HCT116 (cell line): Measurements from ENCODE around the gene S100P. TPM values are rescaled to one million over a fixed set of nuclear protein-coding genes. Genes with fewer than 3 reads are reported as not detected.

Experiments used
- ATAC-seq: fragments of 200-7000 bp; cut with Tn5 transposase; 2 replicates; pipeline ENCODE4 v1.9.1; 2020; ENCODE audit warnings: mild to moderate bottlenecking, moderate library complexity
- BruUV-seq: library from RNA; stranded (reverse); fragments of 400-500 nt; replicated peaks from 2 replicates; lab custom pipeline; 2021; lab: Mats Ljungman, UMichigan
- CTCF ChIA-PET: fragments of 300-600 bp; sonication (Branson Sonifier 250); formaldehyde crosslinking; loops from one replicate; lab custom pipeline; 2021; ENCODE audit warnings: antibody characterized with exemption; lab: Charles Lee
- POLR2A ChIA-PET: fragments of 300-600, 350-600 bp; sonication (Branson Sonifier 250); formaldehyde crosslinking; loops from one replicate; lab custom pipeline; 2021; ENCODE audit warnings: antibody characterized with exemption; lab: Charles Lee
- RAD21 ChIA-PET, 2 experiments: fragments of 300-600 bp; sonication (Branson Sonifier 250); formaldehyde crosslinking; loops; one replicate each; lab custom pipeline; 2023; ENCODE audit warnings: low total read pairs in 2 of 2; ENCODE audit not compliant: uncharacterized antibody in 2 of 2, unreplicated experiment in 2 of 2, low non-redundant PET in 1 of 2; lab: Charles Lee
- DNase-seq: peaks from one replicate; pipeline ENCODE4 v3.0.0-alpha.2; 2010; ENCODE audit warnings: low read depth, low spot score
- H2AFZ ChIP-seq: fragments of 200-600 bp; shearing (Covaris generic), sonication (generic); 2 replicates; pipeline ENCODE4 v1.6.1; 2017; ENCODE audit warnings: low read depth, mixed run types, mixed read lengths, antibody characterized with exemption, low read length; ENCODE audit not compliant: poor library complexity, severe bottlenecking
- H3K27ac ChIP-seq: 2 replicates; pipeline ENCODE4 v1.5.1; 2012; ENCODE audit warnings: low read depth, low read length
- H3K27me3 ChIP-seq: fragments of 200-600 bp; sonication (generic); 2 replicates; pipeline ENCODE4 v1.6.1; 2016; ENCODE audit warnings: mixed run types, low read length, mixed read lengths; ENCODE audit not compliant: insufficient read depth
- H3K36me3 ChIP-seq, 2 experiments: fragments of 200-500 bp in 1 of 2; fragments of 200-600 bp in 1 of 2; sonication (Bioruptor generic) in 1 of 2; sonication (generic) in 1 of 2; 2 replicates each; pipeline versions ENCODE4 v1.5.1 to v1.6.1; 2014 to 2016; ENCODE audit warnings: low read length in 2 of 2, inconsistent platforms in 1 of 2, mixed read lengths in 1 of 2, mixed run types in 1 of 2; ENCODE audit not compliant: insufficient read depth in 2 of 2, control insufficient read depth in 1 of 2
- H3K4me1 ChIP-seq, 2 experiments: fragments of 200-600 bp in 1 of 2; sonication (generic) in 1 of 2; 2 replicates each; pipeline versions ENCODE4 v1.5.1 to v1.6.1; 2012 to 2017; ENCODE audit warnings: low read length in 2 of 2, inconsistent platforms in 1 of 2, mild to moderate bottlenecking in 1 of 2, mixed read lengths in 1 of 2, mixed run types in 1 of 2, moderate library complexity in 1 of 2; ENCODE audit not compliant: insufficient read depth in 2 of 2, control insufficient read depth in 1 of 2
- H3K4me2 ChIP-seq: fragments of 200-600 bp; sonication (generic); 2 replicates; pipeline ENCODE4 v1.6.1; 2017; ENCODE audit warnings: mixed run types, low read length, mixed read lengths
- H3K4me3 ChIP-seq, 2 experiments: fragments of 200-600 bp in 1 of 2; sonication (generic) in 1 of 2; replicated peaks in 1 of 2; 2 replicates each; pipeline ENCODE4 v1.5.1; 2011 to 2016; ENCODE audit warnings: low read length in 2 of 2, control low read depth in 1 of 2, low read depth in 1 of 2, mild to moderate bottlenecking in 1 of 2, mixed read lengths in 1 of 2, mixed run types in 1 of 2
- H3K79me2 ChIP-seq: fragments of 200-600 bp; sonication (generic); 2 replicates; pipeline ENCODE4 v1.6.1; 2017; ENCODE audit warnings: mild to moderate bottlenecking, mixed run types, low read length, moderate library complexity, mixed read lengths; ENCODE audit not compliant: insufficient read depth
- H3K9ac ChIP-seq: fragments of 200-600 bp; sonication (generic); 2 replicates; pipeline ENCODE4 v1.6.1; 2016; ENCODE audit warnings: low read length, mixed read lengths
- H3K9me2 ChIP-seq: fragments of 200-600 bp; sonication (generic), shearing (Covaris generic); 2 replicates; pipeline ENCODE4 v1.6.1; 2017; ENCODE audit warnings: mixed run types, mild to moderate bottlenecking, moderate library complexity; ENCODE audit not compliant: insufficient read depth
- H3K9me3 ChIP-seq, 2 experiments: fragments of 200-500 bp in 1 of 2; fragments of 200-600 bp in 1 of 2; sonication (Bioruptor generic) in 1 of 2; sonication (generic) in 1 of 2; 2 replicates each; pipeline ENCODE4 v1.6.1; 2014 to 2017; ENCODE audit warnings: low read length in 2 of 2, mixed read lengths in 2 of 2, inconsistent platforms in 1 of 2, low read depth in 1 of 2, mild to moderate bottlenecking in 1 of 2, mixed run types in 1 of 2, moderate library complexity in 1 of 2; ENCODE audit not compliant: control insufficient read depth in 1 of 2, insufficient read depth in 1 of 2
- H4K20me1 ChIP-seq: fragments of 200-600 bp; sonication (generic), shearing (Covaris generic); 2 replicates; pipeline ENCODE4 v1.6.1; 2017; ENCODE audit warnings: mixed run types, mild to moderate bottlenecking, moderate library complexity; ENCODE audit not compliant: insufficient read depth
- CBX3 ChIP-seq: IDR thresholded peaks from 2 replicates; pipeline ENCODE4 v1.6.1; 2012; ENCODE audit warnings: low read depth
- CEBPB ChIP-seq: IDR thresholded peaks from 2 replicates; pipeline ENCODE4 v1.6.1; 2012; ENCODE audit warnings: low read depth
- EGR1 ChIP-seq: IDR thresholded peaks from 2 replicates; pipeline ENCODE4 v1.6.1; 2012; ENCODE audit warnings: low read depth
- EZH2 ChIP-seq: fragments of 200-600 bp; sonication (generic); IDR thresholded peaks from 2 replicates; pipeline ENCODE4 v1.6.1; 2017; ENCODE audit warnings: antibody characterized with exemption, mixed run types
- FOSL1 ChIP-seq: IDR thresholded peaks from 2 replicates; pipeline ENCODE4 v1.6.1; 2012; ENCODE audit warnings: low read depth
- POLR2AphosphoS5 ChIP-seq: IDR thresholded peaks from 2 replicates; pipeline ENCODE4 v1.6.1; 2011; ENCODE audit warnings: mild to moderate bottlenecking, low read depth, low read length, moderate library complexity
- SIN3A ChIP-seq: IDR thresholded peaks from 2 replicates; pipeline ENCODE4 v1.6.1; 2012; ENCODE audit warnings: low read depth
- SP1 ChIP-seq: IDR thresholded peaks from 2 replicates; pipeline ENCODE4 v1.6.1; 2012; ENCODE audit warnings: low read depth
- SRF ChIP-seq: IDR thresholded peaks from 2 replicates; pipeline ENCODE4 v1.6.1; 2012; ENCODE audit warnings: low read depth
- YY1 ChIP-seq: IDR thresholded peaks from 2 replicates; pipeline ENCODE4 v1.6.1; 2011; ENCODE audit warnings: low read length, low read depth, moderate library complexity, mild to moderate bottlenecking; ENCODE audit not compliant: insufficient replicate concordance; ENCODE audit errors: extremely low read depth
- ZFX ChIP-seq: fragments of 450-650 bp; IDR thresholded peaks from 2 replicates; pipeline ENCODE4 v1.6.1; 2017
- ZNF274 ChIP-seq: fragments of 200-500 bp; sonication (Bioruptor generic); IDR thresholded peaks from 2 replicates; pipeline ENCODE4 v1.6.1; 2014; ENCODE audit warnings: mild to moderate bottlenecking, low read depth, low read length, inconsistent platforms
- intact Hi-C: fragments of 100-400 bp; cut with micrococcal nuclease; formaldehyde crosslinking; loops from 2 replicates; pipeline ENCODE4 v1.10.0; 2022
- total RNA-seq: library from RNA; stranded (reverse); gene quantifications from one replicate; pipeline ENCODE4 v1.2.1, GENCODE V29; 2021; ENCODE audit not compliant: unreplicated experiment
- TF ChIP-seq, protein P1 (sequence below): IDR thresholded peaks from 2 replicates; pipeline ENCODE4 v1.6.1; 2012
- TF ChIP-seq, protein P2 (sequence below): IDR thresholded peaks from 2 replicates; pipeline ENCODE4 v1.6.1; 2012
- TF ChIP-seq, protein P3 (sequence below), 3 experiments: fragments of 200-600 bp in 1 of 3; sonication (generic) in 1 of 3; IDR thresholded peaks in 2 of 3; conservative IDR thresholded peaks in 1 of 3; 2 replicates each; pipeline ENCODE4 v1.5.1; 2012 to 2017; ENCODE audit warnings: low read depth in 2 of 3, low read length in 2 of 3, antibody characterized with exemption in 1 of 3, borderline replicate concordance in 1 of 3, control low read depth in 1 of 3, mild to moderate bottlenecking in 1 of 3, mixed read lengths in 1 of 3, mixed run types in 1 of 3, moderate library complexity in 1 of 3; ENCODE audit not compliant: insufficient read depth in 1 of 3

The S100P gene
- total RNA-seq, 1 experiment from 2014 or later: 4.1 TPM

DNA sequence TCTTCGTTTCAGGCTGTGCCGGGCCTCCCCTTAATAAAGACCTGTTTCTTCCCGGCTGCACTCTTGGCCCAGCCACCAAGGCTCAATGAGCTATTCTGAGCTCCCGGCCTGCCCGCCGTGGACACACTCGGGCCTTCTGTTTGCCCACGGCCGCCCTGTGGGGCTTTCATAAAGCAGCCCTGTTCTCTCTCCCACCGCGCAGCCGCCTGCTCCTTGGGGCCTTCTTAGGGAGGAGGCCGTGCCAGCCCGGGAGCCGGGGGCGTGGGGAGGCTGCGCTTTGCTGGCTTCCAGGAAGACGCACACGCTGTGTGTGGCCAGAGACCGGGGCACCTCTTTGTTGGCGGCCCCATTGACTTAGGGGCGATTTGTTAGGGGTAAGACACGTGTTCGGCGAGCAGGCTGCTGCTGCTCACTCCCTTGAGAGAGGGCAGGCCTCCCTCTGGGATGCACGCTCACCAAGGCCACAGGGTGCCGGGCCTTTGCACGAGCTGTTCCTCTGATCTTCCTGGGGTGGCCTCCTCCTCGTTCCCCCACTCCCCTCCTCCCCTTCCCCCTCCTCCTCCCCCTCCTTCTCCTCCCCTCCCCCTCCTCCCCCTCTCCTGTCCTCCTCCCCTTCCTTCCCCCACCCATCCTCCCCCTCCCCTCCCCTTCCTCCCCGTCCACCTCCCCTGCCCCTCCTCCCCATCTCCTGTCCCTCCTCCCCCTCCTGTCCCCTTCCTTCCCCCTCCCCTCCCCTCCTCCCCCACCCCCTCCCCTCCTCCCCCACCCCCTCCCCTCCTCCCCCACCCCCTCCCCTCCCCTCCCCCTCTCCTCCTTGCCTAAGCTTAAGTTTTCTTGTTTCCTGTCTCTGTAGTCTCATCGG lies 33.6 kb downstream of the S100P start:
- H2AFZ ChIP-seq: no peak overlapping the region
- no peak overlapping the region for H3K4me3 ChIP-seq
- ChIA-PET POLR2A (no interaction called here), RAD21 (no interaction called here), CTCF (no interaction called here)
- H3K4me1 ChIP-seq: peaks cover 4 to 16% of the 10 kb centered on the region in 2 experiments; a peak in 3 of 4 replicates
- H3K27me3 ChIP-seq: no peaks in the 10 kb centered on the region
- no peak for ATAC-seq
- DNase-seq: no peak
- H3K9me2 ChIP-seq: no peaks in the 10 kb centered on the region
- no TSS peak for BruUV-seq
- intact Hi-C loops: loop anchor here (10.0 kb wide), 1 partner anchor 247 kb away; no protein-coding TSS in a partner anchor
- no peaks in the 10 kb centered on the region for H3K79me2 ChIP-seq
- no peak overlapping the region for H3K4me2 ChIP-seq
- H3K9ac ChIP-seq: no peak overlapping the region
- H3K36me3 ChIP-seq: no peaks in the 10 kb centered on the region
- TF ChIP-seq POLR2AphosphoS5 (no peak), SIN3A (no peak), SRF (no peak), ZFX (no peak), ZNF274 (no peak), CBX3 (no peak), SP1 (no peak)
- TF ChIP-seq, protein P1, sequence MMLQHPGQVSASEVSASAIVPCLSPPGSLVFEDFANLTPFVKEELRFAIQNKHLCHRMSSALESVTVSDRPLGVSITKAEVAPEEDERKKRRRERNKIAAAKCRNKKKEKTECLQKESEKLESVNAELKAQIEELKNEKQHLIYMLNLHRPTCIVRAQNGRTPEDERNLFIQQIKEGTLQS: no peak
- TF ChIP-seq, protein P2, sequence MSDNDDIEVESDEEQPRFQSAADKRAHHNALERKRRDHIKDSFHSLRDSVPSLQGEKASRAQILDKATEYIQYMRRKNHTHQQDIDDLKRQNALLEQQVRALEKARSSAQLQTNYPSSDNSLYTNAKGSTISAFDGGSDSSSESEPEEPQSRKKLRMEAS: no peak
- H3K9me3 ChIP-seq: no peaks in the 10 kb centered on the region
- H4K20me1 ChIP-seq: no peaks in the 10 kb centered on the region
- no peak overlapping the region for H3K27ac ChIP-seq

DNA sequence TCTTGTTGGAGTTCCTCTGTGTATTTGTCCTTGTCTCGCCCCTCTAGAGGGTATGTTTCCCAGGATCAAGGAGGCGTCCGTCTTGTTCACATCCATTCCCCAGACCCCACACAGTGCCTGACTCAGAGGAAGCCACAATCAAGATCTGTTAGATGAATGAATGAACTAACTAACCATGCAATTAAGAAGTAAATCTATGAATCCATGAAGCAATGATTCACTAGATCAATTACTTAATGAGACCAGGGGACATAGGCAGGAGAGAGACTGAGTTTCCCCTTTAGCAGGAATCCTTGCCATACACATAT lies 34.2 kb downstream of the S100P start:
- no peak for ATAC-seq
- peaks cover 10 to 22% of the 10 kb centered on the region in 2 experiments for H3K4me1 ChIP-seq
- CTCF ChIA-PET: no interaction called here
- no peaks in the 10 kb centered on the region for H3K27me3 ChIP-seq
- no peaks in the 10 kb centered on the region for H3K79me2 ChIP-seq
- no peak overlapping the region for H2AFZ ChIP-seq
- RAD21 ChIA-PET: no interaction called here
- no peak overlapping the region for H3K9ac ChIP-seq
- no peaks in the 10 kb centered on the region for H3K9me2 ChIP-seq
- no TSS peak for BruUV-seq
- TF ChIP-seq EZH2 (no peak), YY1 (no peak), CEBPB (no peak), SRF (no peak), POLR2AphosphoS5 (no peak), FOSL1 (no peak), SP1 (no peak), SIN3A (no peak), EGR1 (no peak), ZNF274 (no peak)
- TF ChIP-seq, protein P1: no peak
- TF ChIP-seq, protein P3, sequence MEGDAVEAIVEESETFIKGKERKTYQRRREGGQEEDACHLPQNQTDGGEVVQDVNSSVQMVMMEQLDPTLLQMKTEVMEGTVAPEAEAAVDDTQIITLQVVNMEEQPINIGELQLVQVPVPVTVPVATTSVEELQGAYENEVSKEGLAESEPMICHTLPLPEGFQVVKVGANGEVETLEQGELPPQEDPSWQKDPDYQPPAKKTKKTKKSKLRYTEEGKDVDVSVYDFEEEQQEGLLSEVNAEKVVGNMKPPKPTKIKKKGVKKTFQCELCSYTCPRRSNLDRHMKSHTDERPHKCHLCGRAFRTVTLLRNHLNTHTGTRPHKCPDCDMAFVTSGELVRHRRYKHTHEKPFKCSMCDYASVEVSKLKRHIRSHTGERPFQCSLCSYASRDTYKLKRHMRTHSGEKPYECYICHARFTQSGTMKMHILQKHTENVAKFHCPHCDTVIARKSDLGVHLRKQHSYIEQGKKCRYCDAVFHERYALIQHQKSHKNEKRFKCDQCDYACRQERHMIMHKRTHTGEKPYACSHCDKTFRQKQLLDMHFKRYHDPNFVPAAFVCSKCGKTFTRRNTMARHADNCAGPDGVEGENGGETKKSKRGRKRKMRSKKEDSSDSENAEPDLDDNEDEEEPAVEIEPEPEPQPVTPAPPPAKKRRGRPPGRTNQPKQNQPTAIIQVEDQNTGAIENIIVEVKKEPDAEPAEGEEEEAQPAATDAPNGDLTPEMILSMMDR (IDR thresholded peaks at IDR 0.05 in 2 of 3, conservative IDR thresholded peaks at IDR 0.05 in 1 of 3; ENCODE audit: borderline replicate concordance in 1 of 3, insufficient read depth in 1 of 3, low read depth in 2 of 3, low read length in 2 of 3): no peak
- TF ChIP-seq, protein P2: no peak
- TF ChIP-seq, all 23 proteins: peak for 0
- no peak overlapping the region for H3K4me2 ChIP-seq
- intact Hi-C loops: loop anchor here (10.0 kb wide), 1 partner anchor 247 kb away; no protein-coding TSS in a partner anchor
- POLR2A ChIA-PET: no interaction called here
- no peak for DNase-seq
- no peaks in the 10 kb centered on the region for H3K36me3 ChIP-seq
- H4K20me1 ChIP-seq: no peaks in the 10 kb centered on the region
- H3K27ac ChIP-seq: no peak overlapping the region
- H3K4me3 ChIP-seq: no peak overlapping the region
- H3K9me3 ChIP-seq: no peaks in the 10 kb centered on the region
